DOHH2 (cell line): ENCODE results near the gene KCNJ6.

Source experiments
- H3F3A ChIP-seq: fragments of 200-600 bp; sonication (generic), shearing (Covaris generic); 2 replicates; pipeline ENCODE4 v1.6.0; 2016; ENCODE audit warnings: antibody characterized with exemption, mild to moderate bottlenecking; ENCODE audit not compliant: control insufficient read depth, insufficient read depth
- H3K27ac ChIP-seq: fragments of 200-600 bp; sonication (generic); 2 replicates; pipeline ENCODE4 v1.5.1; 2014; ENCODE audit warnings: low read depth, mild to moderate bottlenecking, low read length, moderate library complexity
- H3K27me3 ChIP-seq: fragments of 200-600 bp; sonication (generic); 2 replicates; pipeline ENCODE4 v1.6.1; 2014; ENCODE audit warnings: mild to moderate bottlenecking, low read length, mixed read lengths; ENCODE audit not compliant: control insufficient read depth
- H3K36me3 ChIP-seq: fragments of 200-600 bp; sonication (generic); 2 replicates; pipeline ENCODE4 v1.6.1; 2014; ENCODE audit warnings: mild to moderate bottlenecking, low read length, moderate library complexity, mixed read lengths; ENCODE audit not compliant: control insufficient read depth
- H3K4me1 ChIP-seq: fragments of 200-600 bp; sonication (generic); 2 replicates; pipeline ENCODE4 v1.6.1; 2014; ENCODE audit warnings: mild to moderate bottlenecking, low read length, mixed read lengths; ENCODE audit not compliant: control insufficient read depth
- H3K4me2 ChIP-seq: fragments of 200-600 bp; sonication (generic); 2 replicates; pipeline ENCODE4 v1.6.0; 2014; ENCODE audit warnings: mild to moderate bottlenecking, low read length, moderate library complexity
- H3K4me3 ChIP-seq: fragments of 200-600 bp; sonication (generic); 2 replicates; pipeline ENCODE4 v1.5.1; 2014; ENCODE audit warnings: mild to moderate bottlenecking, low read length, mixed read lengths
- H3K79me2 ChIP-seq: fragments of 200-600 bp; sonication (generic); 2 replicates; pipeline ENCODE4 v1.6.1; 2014; ENCODE audit warnings: mild to moderate bottlenecking, low read length, mixed read lengths; ENCODE audit not compliant: control insufficient read depth
- H3K9me2 ChIP-seq: fragments of 200-600 bp; sonication (generic); replicated peaks from 2 replicates; pipeline ENCODE4 v1.6.1; 2014; ENCODE audit warnings: mild to moderate bottlenecking, low read length, mixed read lengths; ENCODE audit not compliant: control insufficient read depth
- H3K9me3 ChIP-seq: fragments of 200-600 bp; sonication (generic); 2 replicates; pipeline ENCODE4 v1.6.1; 2014; ENCODE audit warnings: antibody characterized with exemption, low read length, mixed read lengths; ENCODE audit not compliant: control insufficient read depth, insufficient read depth
- H4K20me1 ChIP-seq: fragments of 200-600 bp; sonication (generic); 2 replicates; pipeline ENCODE4 v1.6.0; 2014; ENCODE audit warnings: low read depth, mild to moderate bottlenecking, antibody characterized with exemption, low read length, moderate library complexity; ENCODE audit not compliant: control insufficient read depth, insufficient read depth
- EZH2phosphoT487 ChIP-seq: fragments of 200-600 bp; sonication (generic); IDR thresholded peaks from 2 replicates; pipeline ENCODE4 v1.6.1; 2017; ENCODE audit warnings: borderline replicate concordance, mild to moderate bottlenecking, antibody characterized with exemption, low read length, moderate library complexity, mixed read lengths
- TF ChIP-seq, protein P1 (sequence below): fragments of 200-600 bp; sonication (generic); IDR thresholded peaks from one replicate; pipeline ENCODE4 v1.5.1; 2014; ENCODE audit warnings: antibody characterized with exemption, mild to moderate bottlenecking, low read depth, low read length; ENCODE audit not compliant: poor library complexity, severe bottlenecking

KCNJ6 gene

DNA sequence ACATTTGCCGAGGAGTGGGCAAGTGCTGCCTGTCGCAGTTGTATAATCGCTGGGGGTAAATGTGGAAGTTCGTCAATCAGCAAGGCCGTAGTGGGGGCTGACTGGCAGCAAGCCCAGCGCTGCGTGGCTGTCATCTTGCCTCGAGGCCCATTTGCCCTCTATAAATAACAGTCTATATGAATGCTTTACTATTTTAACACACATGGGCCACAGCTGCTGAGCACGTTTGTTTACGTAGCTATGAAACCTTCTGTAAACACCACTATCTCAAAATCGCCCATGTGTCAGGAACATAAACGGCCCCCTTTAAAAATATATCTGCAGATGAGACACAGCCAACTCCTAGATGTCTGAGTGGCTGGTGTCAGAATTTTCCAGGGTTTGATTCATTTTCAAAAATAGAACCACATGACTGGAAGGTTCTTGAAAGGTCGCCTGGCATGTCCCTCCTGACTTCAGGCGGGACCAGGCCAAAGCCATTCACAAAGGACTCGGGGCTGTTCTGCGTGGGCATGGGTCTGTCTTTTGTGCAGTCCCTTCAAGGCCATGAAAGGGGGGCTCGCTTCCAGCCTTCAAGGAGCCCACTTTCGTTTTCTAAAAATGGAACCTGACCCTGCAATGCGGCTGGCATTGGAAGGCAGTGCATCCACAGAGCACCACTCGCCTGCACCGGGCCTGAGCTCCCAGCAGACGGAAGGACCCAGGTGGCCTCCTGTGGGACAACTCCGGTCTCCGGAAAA is 205.5 kb downstream of the KCNJ6 start:
- no peaks in the 10 kb centered on the region for H3K36me3 ChIP-seq
- H3K4me1 ChIP-seq, result no peaks in the 10 kb centered on the region
- H3K27ac ChIP-seq, result no peak overlapping the region
- H4K20me1 ChIP-seq, result no peaks in the 10 kb centered on the region
- no peak overlapping the region for H3K4me3 ChIP-seq
- H3K4me2 ChIP-seq, result no peak overlapping the region
- TF ChIP-seq, protein P1, sequence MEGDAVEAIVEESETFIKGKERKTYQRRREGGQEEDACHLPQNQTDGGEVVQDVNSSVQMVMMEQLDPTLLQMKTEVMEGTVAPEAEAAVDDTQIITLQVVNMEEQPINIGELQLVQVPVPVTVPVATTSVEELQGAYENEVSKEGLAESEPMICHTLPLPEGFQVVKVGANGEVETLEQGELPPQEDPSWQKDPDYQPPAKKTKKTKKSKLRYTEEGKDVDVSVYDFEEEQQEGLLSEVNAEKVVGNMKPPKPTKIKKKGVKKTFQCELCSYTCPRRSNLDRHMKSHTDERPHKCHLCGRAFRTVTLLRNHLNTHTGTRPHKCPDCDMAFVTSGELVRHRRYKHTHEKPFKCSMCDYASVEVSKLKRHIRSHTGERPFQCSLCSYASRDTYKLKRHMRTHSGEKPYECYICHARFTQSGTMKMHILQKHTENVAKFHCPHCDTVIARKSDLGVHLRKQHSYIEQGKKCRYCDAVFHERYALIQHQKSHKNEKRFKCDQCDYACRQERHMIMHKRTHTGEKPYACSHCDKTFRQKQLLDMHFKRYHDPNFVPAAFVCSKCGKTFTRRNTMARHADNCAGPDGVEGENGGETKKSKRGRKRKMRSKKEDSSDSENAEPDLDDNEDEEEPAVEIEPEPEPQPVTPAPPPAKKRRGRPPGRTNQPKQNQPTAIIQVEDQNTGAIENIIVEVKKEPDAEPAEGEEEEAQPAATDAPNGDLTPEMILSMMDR, result no peak
- no peak for TF ChIP-seq EZH2phosphoT487
- H3F3A ChIP-seq, result no peaks in the 10 kb centered on the region
- H3K9me2 ChIP-seq, result no peaks in the 10 kb centered on the region
- H3K27me3 ChIP-seq, result no peaks in the 10 kb centered on the region
- H3K79me2 ChIP-seq, result no peaks in the 10 kb centered on the region
- H3K9me3 ChIP-seq, result no peaks in the 10 kb centered on the region

DNA sequence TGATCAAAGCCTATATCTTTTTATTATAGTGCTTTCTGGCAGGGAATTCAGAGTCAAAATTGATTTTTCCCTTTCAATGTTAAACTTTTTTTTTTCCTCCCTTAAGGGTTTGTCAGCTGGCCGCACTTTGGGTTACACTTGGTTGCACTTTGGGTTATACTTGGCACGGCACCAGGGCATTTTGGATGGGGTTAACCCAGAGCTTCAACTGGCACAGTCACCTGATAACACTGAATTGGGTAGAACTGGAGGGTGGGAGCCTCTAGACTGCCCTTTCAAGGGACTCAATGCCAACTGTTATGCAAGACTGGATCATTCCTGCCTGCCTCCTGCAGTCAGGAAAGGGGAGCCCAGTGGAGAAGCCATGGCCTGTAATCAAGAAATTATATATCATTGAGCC is 211.5 kb downstream of the KCNJ6 start:
- no peaks in the 10 kb centered on the region for H3K9me3 ChIP-seq
- H3K4me1 ChIP-seq, result peaks cover 7% of the 10 kb centered on the region
- H3K4me3 ChIP-seq, result no peak overlapping the region
- no peaks in the 10 kb centered on the region for H3F3A ChIP-seq
- H3K4me2 ChIP-seq, result no peak overlapping the region
- no peaks in the 10 kb centered on the region for H4K20me1 ChIP-seq
- TF ChIP-seq, protein P1, result no peak
- no peak for TF ChIP-seq EZH2phosphoT487
- H3K36me3 ChIP-seq, result no peaks in the 10 kb centered on the region
- H3K79me2 ChIP-seq, result no peaks in the 10 kb centered on the region
- no peaks in the 10 kb centered on the region for H3K9me2 ChIP-seq
- H3K27ac ChIP-seq, result no peak overlapping the region
- H3K27me3 ChIP-seq, result no peaks in the 10 kb centered on the region

DNA sequence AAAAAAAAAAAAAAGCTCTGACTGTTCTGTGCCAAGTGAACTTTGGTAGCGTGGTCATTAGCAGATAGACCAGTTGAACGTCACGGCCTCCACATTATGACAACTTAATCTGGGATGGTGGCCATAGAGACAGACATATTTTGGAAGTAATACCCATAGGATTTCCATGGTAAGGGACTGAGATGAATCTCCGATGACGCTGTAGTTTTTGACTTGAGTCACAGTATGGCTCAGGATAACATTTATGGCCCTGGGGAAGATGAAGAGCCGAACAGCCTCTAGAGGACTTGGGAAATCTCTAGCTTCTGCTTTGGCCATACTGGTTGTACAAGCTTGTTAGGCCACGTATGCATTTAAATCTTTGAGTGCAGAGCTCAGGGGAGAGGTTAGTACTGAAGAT is 214.0 kb downstream of the KCNJ6 start:
- no peaks in the 10 kb centered on the region for H3K9me3 ChIP-seq
- no peaks in the 10 kb centered on the region for H3F3A ChIP-seq
- H3K4me3 ChIP-seq, result no peak overlapping the region
- peaks cover 7% of the 10 kb centered on the region for H3K4me1 ChIP-seq
- TF ChIP-seq, protein P1, result no peak
- TF ChIP-seq EZH2phosphoT487, result no peak
- no peaks in the 10 kb centered on the region for H3K27me3 ChIP-seq
- no peaks in the 10 kb centered on the region for H3K9me2 ChIP-seq
- no peak overlapping the region for H3K27ac ChIP-seq
- H3K36me3 ChIP-seq, result no peaks in the 10 kb centered on the region
- H3K4me2 ChIP-seq, result no peak overlapping the region
- H3K79me2 ChIP-seq, result no peaks in the 10 kb centered on the region
- H4K20me1 ChIP-seq, result no peaks in the 10 kb centered on the region
